ENCODE measurements around the gene TMEM229B. TPM values are rescaled to one million over a fixed set of nuclear protein-coding genes. Genes with fewer than 3 reads are reported as not detected.

Gene TMEM229B
- total RNA-seq, 1 experiment from 2014 or later, result 1.6 TPM

DNA sequence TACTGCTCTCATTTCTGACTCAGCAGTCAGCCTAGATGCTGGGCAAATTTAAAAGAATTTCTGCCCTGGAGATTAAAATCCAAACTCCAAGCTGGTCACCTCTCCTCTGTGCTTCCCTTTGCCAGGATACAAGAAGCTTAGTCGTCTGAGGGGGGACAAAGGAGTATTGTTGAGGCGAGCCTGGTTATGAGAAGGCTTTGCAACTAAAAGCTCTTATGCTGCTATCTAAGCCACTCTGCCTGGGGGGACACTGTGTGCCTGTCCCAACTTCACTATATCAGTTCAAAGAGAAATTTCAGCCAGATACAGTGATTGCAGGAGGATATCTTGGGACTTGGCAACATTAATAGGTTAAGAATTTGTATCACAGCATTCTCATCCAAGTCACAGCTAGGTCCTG lies 33.7 kb upstream of the TMEM229B start:
- Histone ChIP-seq H3K4me2 (no peak overlapping the region), H2AFZ (no peak overlapping the region), H3F3A (ENCODE audit: insufficient read depth, low read depth) (no peaks in the 10 kb centered on the region), H3K9me3 (ENCODE audit: insufficient read depth, low read depth) (no peaks in the 10 kb centered on the region), H3K4me1 (replicated peaks; ENCODE audit: insufficient read depth) (no peaks in the 10 kb centered on the region), H3K36me3 (ENCODE audit: low read depth) (no peaks in the 10 kb centered on the region), H3K79me2 (ENCODE audit: low read depth) (no peaks in the 10 kb centered on the region), H3K4me3 (no peak overlapping the region), H3K9me2 (ENCODE audit: insufficient read depth) (no peaks in the 10 kb centered on the region), H3K27me3 (ENCODE audit: insufficient read depth, low read depth) (peaks cover 43% of the 10 kb centered on the region; the same call in 1 of the 2 replicates), H4K20me1 (ENCODE audit: insufficient read depth) (no peaks in the 10 kb centered on the region), H3K27ac (no peak overlapping the region)
- intact Hi-C loops (cut with micrococcal nuclease; ENCODE audit: unreplicated experiment), result no loop called here
- DNase-seq, result no peak
- CTCF ChIA-PET, result no interaction called here
- TF ChIP-seq EZH2 (IDR thresholded peaks at IDR 0.05; ENCODE audit: low read depth), result no peak
- TF ChIP-seq, protein P1, sequence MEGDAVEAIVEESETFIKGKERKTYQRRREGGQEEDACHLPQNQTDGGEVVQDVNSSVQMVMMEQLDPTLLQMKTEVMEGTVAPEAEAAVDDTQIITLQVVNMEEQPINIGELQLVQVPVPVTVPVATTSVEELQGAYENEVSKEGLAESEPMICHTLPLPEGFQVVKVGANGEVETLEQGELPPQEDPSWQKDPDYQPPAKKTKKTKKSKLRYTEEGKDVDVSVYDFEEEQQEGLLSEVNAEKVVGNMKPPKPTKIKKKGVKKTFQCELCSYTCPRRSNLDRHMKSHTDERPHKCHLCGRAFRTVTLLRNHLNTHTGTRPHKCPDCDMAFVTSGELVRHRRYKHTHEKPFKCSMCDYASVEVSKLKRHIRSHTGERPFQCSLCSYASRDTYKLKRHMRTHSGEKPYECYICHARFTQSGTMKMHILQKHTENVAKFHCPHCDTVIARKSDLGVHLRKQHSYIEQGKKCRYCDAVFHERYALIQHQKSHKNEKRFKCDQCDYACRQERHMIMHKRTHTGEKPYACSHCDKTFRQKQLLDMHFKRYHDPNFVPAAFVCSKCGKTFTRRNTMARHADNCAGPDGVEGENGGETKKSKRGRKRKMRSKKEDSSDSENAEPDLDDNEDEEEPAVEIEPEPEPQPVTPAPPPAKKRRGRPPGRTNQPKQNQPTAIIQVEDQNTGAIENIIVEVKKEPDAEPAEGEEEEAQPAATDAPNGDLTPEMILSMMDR (conservative IDR thresholded peaks at IDR 0.05), result no peak
- POLR2A ChIA-PET (ENCODE audit: unreplicated experiment), result no interaction called here
- BruUV-seq (replicated peaks), result no TSS peak

DNA sequence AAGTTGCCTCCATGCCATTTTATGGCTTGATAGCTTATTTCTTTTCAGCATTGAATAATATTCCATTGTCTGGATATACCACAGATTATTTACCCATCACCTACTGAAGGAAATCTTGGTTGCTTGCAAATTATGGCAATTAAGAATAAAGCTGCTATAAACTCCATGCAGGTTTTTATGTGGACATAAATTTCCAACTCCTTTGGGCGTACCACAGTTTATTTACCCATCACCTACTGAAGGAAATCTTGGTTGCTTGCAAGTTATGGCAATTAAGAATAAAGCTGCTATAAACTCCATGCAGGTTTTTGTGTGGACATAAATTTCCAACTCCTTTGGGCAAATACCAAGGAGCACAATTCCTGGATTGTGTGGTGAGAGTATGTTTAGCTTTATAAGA lies 32.0 kb upstream of the TMEM229B start:
- no peak overlapping the region for H3K27ac ChIP-seq
- ChIA-PET POLR2A (ENCODE audit: unreplicated experiment) (no interaction called here), CTCF (interaction anchor here (0.6 kb wide), 1 partner anchor 905 kb away, joined by 3 read pairs; no protein-coding TSS in a partner anchor)
- TF ChIP-seq, protein P1 (conservative IDR thresholded peaks at IDR 0.05), result no peak
- no peak for TF ChIP-seq EZH2 (IDR thresholded peaks at IDR 0.05; ENCODE audit: low read depth)
- DNase-seq, result no peak
- no peak overlapping the region for H2AFZ ChIP-seq
- no peak overlapping the region for H3K4me2 ChIP-seq
- H3K79me2 ChIP-seq (ENCODE audit: low read depth), result no peaks in the 10 kb centered on the region
- H3K4me1 ChIP-seq (replicated peaks; ENCODE audit: insufficient read depth), result 0 out of 2 replicates have a peak, but pooled peaks cover 3% of the 10 kb centered on the region
- H3K27me3 ChIP-seq (ENCODE audit: insufficient read depth, low read depth), result peaks cover 52% of the 10 kb centered on the region; the same call in 1 of the 2 replicates
- H3K36me3 ChIP-seq (ENCODE audit: low read depth), result no peaks in the 10 kb centered on the region
- intact Hi-C loops (cut with micrococcal nuclease; ENCODE audit: unreplicated experiment), result no loop called here
- H3K9me2 ChIP-seq (ENCODE audit: insufficient read depth), result no peaks in the 10 kb centered on the region
- no peak overlapping the region for H3K4me3 ChIP-seq
- no peaks in the 10 kb centered on the region for H4K20me1 ChIP-seq (ENCODE audit: insufficient read depth)
- BruUV-seq (replicated peaks), result no TSS peak
- no peaks in the 10 kb centered on the region for H3K9me3 ChIP-seq (ENCODE audit: insufficient read depth, low read depth)
- no peaks in the 10 kb centered on the region for H3F3A ChIP-seq (ENCODE audit: insufficient read depth, low read depth)

DNA sequence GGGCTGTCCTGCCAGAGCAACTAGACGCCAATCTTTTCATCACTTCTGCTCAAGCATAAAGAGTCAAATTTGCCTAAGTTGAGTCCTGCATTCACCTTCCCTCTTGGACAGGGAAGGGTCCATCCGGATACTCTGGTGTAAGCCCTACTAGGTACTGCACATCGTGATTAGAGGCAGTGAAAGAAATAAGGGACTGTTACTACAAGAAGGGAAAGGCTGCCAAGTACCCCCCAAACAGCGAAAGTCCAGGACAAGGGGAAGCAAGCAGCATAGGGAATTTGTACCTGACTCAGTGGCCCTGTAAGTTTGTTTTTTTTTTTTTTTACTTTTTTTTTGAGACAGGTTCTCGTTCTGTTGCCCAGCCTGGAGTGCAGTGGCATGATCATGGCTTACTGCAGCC lies 30.9 kb upstream of the TMEM229B start:
- Histone ChIP-seq H3K4me2 (no peak overlapping the region), H3K4me3 (no peak overlapping the region), H2AFZ (no peak overlapping the region), H3K4me1 (replicated peaks; ENCODE audit: insufficient read depth) (0 out of 2 replicates have a peak, but pooled peaks cover 6% of the 10 kb centered on the region), H3K9me3 (ENCODE audit: insufficient read depth, low read depth) (no peaks in the 10 kb centered on the region), H3F3A (ENCODE audit: insufficient read depth, low read depth) (no peaks in the 10 kb centered on the region), H3K36me3 (ENCODE audit: low read depth) (no peaks in the 10 kb centered on the region), H3K27ac (no peak overlapping the region), H3K9me2 (ENCODE audit: insufficient read depth) (no peaks in the 10 kb centered on the region), H4K20me1 (ENCODE audit: insufficient read depth) (no peaks in the 10 kb centered on the region), H3K27me3 (ENCODE audit: insufficient read depth, low read depth) (peaks cover 46% of the 10 kb centered on the region; the same call in 1 of the 2 replicates), H3K79me2 (ENCODE audit: low read depth) (no peaks in the 10 kb centered on the region)
- intact Hi-C loops (cut with micrococcal nuclease; ENCODE audit: unreplicated experiment), result no loop called here
- CTCF ChIA-PET, result interaction anchor here (0.6 kb wide), 1 partner anchor 135 kb away, joined by 3 read pairs; no protein-coding TSS in a partner anchor
- POLR2A ChIA-PET (ENCODE audit: unreplicated experiment), result no interaction called here
- DNase-seq, result no peak
- TF ChIP-seq EZH2 (IDR thresholded peaks at IDR 0.05; ENCODE audit: low read depth), result no peak
- TF ChIP-seq, protein P1 (conservative IDR thresholded peaks at IDR 0.05), result no peak
- BruUV-seq (replicated peaks), result no TSS peak
